Fibroblast of gingiva (primary cell): ENCODE results near the gene GPR34.
A peak's percentile ranks its signal among the peaks of the same experiment; 100 is the strongest.
"Not testable (repeated sequence)": the region's sequence is repeated elsewhere in the genome, so short reads cannot be mapped to it uniquely, and the experiment has no call there.

ENCODE experiments used
- DNase-seq: peaks from one replicate; pipeline ENCODE4 v3.0.0-alpha.2; 2011; ENCODE audit warnings: low read depth

GPR34 gene

DNA sequence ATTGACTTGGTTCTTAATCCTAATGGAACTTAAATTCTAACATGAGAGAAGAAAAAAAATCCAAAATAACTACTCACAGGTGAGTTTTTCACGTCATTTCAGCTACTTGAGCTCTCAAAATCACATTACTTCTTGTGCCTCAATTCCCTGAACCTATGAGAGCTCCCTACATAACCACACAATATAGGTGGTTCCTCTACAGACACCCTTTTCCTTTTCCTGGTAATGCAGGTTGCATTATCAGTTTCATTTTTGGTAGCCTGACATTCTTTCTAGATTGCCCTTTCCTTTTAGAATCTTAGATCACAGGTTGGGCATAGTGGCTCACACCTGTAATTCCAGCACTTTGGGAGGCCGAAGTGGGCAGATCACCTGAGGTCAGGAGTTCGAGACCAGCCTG is 4.3 kb downstream of the GPR34 start:
- DNase-seq: no peak

DNA sequence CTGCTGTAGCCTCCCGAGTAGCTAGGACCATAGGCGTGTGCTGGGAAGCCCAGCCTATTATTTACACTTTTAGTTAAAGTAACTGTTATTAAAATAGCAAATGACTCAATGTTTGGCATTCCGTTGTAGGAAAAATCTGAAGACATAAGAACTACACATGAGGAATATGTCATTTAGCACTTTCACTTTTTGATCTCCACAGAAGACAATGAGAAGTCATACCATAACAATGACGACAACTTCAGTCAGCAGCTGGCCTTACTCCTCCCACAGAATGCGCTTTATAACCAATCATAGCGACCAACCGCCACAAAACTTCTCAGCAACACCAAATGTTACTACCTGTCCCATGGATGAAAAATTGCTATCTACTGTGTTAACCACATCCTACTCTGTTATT is 6.7 kb downstream of the GPR34 start:
- no peak for DNase-seq

- DNase-seq: no peak
These were observed 14.8 kb downstream of the GPR34 start for GRCh38 chrX:41703574-41704029.

DNA sequence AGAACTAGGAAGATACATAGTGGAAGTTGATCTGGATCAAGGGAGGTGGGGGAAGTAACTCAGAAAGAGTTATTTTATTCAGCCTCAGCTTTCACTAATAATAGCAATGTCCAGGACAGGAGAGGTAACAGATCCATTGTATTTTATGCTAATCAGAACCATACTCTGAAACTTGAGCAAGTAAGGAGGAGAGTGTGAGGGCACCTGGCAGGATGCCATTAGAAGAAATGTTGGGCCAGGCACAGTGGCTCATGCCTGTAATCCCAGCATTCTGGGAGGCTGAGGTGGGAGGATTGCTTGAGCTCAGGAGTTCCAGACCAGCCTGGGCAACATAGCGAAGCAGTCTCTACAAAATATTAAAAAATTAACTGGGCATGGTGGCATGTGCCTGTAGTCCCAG is 16.3 kb downstream of the GPR34 start:
- peak; percentile 1 for DNase-seq

DNA sequence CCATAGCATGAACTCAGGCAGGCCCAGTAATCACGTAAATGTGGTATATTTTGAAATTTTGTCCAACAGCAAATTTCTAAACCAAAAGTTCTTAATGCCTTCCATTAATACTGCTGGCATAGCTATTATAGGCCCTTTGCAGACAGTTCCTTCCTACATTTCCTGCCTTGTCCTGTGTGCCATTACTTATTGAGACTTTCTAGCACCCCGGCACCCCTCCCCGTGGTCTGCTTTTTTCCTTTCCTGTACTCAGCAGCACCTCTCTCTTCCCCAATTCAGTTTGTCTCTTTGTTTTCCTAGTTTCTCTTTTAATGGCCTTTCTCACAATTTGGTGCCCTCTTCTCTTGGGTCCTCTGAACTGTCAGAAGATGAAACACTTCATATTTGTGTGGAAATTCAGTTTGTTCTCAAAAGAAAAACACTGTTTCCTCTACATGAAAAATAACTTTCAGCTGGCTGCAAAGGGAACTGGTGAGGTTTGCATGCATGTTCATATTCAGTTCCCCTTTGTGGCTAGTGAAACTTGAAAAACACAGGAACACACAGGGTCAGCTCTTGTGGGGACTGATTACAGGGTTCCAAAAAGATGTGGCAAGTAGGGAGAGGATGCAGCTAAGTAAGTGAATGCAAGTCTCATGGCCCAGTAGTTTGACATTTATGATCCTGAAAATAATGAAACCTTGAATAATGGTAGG is 17.1 kb downstream of the GPR34 start:
- DNase-seq: no peak

DNA sequence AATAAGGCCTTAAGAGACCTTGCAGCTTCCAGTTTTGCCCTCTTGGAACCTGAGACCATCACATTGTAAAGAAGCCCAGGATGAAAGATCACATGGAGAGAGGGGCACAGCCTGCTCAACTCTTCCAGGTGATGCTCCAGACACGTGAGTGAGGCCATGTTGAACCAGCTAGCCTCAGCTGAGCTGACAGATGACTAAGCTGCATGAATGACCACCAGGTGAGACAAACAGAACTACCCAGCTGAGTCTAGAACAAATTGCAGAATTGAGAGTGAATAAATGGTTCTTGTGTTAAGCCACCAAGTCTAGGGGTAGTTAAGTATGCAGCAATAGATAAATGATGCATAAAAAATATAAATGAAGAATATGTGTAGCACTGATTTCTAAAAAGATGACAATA is 18.4 kb downstream of the GPR34 start:
- DNase-seq: no peak

- no peak for DNase-seq
These were observed 19.7 kb downstream of the GPR34 start for GRCh38 chrX:41708486-41708885.

DNA sequence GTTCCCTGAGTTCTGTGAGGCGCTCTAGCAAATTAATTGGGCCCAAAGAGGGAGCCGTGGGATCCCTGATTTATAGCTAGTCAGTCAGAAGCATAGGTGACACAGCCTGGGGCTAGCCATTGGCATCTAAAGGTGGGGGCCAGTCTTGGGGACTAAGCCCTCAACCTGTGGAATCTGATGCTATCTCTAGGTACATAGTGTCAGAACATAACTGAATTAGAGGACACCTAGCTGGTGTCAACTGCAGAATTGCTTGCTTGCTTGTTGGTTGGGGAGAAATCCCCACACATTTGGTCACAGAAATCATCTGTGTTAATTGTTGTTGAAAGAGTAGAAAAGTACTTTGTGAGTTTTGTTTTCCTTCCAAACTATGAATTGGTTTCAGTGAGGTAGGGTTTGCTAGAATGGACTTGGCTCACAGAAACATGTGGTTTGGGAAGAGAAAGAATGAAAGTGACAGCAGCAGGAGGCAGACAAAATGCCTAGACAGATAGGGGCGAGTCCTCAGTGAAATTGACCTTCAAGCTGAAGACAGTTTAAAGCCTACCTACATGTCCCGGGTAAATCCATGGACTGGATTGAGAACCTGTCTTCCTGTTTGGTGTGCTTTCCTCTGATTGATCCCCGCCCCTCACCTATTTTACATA is 22.4 kb downstream of the GPR34 start:
- no peak for DNase-seq

DNA sequence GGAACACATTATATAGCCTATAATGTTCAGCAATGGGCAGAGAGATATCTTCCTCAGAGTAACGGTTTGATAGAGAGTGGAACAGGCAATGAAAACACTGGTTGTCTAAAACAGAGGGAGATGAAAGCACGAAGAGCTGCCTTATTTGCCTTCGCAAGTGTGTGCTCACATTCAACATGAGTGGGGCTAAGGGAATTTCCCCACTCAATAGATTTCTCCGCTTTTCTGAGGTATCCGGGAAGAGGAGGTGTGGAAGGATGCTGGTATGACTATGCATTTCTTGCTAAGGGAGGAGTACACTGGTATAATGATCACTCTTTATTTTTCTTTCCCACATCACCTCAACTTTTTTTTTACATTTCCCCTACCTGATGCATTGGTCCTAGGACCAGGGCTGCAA is 27.4 kb downstream of the GPR34 start:
- DNase-seq: no peak

DNA sequence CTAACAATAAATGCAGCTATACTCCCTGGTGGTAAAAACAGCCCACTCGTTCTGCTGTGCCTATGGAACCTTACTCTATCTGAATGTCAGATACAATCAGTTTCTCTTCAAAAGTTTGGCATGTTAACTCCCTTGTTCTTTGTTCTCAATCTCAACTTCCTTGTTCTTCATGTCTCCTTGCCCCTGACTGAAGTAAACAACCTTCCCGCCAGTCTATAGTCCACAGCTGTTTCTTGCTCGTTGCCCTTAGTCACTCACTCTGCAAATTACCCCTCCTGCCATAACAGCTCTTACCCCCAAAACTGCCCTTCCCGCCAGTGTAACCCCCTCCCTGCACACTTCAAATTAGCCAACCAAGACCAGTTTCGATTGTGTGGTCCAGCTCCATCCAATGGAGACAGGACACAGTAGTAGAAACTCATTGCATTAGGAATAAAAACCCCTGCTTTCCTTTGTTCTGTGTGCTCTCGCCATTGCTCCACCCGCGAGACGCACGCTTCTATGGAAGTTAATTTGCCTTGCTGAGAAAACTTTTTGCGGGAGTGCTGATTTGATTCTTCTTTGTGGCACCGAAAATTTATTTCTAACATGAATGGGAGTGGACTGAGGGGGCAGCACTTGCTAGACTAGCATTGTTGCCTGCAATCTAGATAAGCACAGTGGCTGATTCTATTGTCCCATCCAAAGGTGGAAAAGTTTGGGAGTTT is 28.1 kb downstream of the GPR34 start:
- DNase-seq: no peak

DNA sequence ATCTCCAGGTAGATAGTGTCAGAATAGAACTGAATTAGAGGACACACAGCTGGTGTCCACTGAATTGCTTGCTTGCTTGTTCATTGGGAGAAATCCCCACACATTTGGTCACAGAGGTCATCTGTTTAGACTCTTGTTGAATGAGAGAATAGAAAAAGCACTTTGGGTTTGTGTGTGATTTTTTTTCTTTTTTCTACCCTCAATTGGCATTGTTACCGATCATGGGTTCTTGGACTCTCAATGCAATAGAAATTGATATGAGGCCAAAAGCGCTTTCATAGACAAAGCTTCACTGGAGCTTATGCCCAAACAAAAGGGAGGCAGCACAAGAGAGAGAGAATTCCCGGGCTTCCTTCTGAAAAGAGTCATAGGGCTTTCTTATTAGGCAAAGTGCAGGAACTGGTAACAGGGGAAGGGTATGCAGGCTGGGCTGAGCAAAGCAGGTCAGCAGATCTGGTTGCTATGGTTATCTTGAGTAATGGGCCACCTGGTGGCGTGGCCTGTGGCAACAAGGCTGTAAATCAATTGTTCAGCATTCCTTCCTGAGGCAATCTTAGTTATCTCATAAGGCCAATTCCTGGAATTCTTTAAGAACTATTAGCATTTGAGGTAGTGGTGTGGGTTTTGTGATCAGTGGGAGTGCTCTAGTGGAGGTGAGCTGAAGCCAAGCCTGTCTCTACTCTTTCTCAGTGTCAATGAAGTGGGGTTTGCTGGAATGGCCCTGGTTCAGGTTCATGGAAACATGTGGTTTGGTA is 29.9 kb downstream of the GPR34 start:
- no peak for DNase-seq

GRCh38 chrX:41719610-41720009 is 30.8 kb downstream of the GPR34 start:
- not testable (repeated sequence) for DNase-seq

DNA sequence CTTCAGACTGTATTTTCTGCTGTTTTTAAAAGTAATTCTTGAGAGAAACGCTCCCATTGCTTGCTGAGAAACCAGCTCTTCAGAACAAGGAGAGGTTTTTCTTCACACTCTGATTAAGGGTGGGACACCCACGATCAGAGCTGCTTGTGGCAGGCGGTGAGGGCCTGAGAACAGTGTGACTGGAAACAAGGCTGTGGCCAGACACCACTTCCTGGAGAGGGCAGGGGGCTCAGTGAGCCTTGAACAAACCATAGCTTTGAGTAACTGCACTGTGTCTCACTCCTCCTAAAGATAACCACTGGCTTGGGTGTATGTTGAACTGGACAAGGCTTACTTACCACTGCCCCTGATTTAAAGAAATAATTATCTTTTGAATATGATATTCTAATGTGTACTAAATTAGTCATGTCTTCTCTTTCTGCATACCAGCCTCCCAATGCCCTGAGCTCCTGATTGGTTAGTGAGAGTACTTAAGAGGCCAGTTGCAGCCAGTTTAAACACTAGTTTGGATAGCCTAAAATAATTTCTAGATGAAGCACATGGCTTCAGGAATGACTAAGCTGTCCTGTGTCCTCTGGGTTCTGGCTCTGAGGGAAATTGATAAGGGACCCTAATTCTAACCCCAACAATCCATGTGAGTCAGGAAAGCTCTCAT is 31.5 kb downstream of the GPR34 start:
- DNase-seq: peak; percentile 6

DNA sequence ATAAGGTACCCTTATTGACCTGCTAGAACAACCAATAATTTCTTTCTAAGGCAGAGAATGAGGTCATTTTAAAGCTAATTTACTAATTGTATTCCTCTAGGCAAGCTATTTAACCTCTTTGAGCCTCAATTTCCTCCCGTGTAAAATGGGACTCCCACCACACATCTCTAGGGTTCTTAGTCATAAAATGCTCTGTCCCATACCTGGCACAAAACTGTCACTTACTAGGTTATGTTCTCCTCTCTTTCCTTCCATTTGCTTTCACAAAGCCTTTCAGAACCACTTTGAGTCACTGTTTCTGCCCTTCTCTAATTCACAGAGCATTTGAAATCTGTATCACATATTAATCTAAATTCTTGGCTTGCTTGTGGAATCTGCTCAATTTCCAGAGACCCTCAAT is 32.8 kb downstream of the GPR34 start:
- DNase-seq: no peak

- no peak for DNase-seq
These were observed 33.4 kb downstream of the GPR34 start for GRCh38 chrX:41722214-41722613.

- DNase-seq: peak; percentile 69
These were observed 34.2 kb downstream of the GPR34 start for GRCh38 chrX:41722816-41723618.

DNA sequence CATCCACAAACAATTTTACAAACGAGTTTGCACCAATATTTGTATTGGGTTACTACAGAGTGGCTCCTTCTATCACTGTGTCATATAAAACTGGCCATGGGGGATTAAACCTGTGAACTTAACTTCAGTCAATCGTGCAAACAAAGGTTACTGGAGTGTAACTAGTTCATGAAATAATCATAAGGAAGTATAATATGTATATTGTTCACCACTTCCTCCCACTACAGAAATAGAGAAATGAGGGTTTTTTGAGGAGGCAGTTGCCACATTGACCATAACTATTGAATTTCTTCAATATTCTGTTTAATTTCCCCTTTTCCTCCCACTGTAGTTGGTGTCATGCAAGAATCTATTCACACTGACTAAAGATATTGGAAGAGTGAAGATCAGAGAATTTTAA is 35.1 kb downstream of the GPR34 start, which contains the start of gene GPR82:
TSS of gene GPR82 (plus strand) at position 356 of the 400 bp plus-strand sequence. CDS start 2,846 bp downstream, outside the sequence.
- DNase-seq: no peak

GRCh38 chrX:41728125-41728524 is 39.4 kb downstream of the GPR34 start:
- no peak for DNase-seq

DNA sequence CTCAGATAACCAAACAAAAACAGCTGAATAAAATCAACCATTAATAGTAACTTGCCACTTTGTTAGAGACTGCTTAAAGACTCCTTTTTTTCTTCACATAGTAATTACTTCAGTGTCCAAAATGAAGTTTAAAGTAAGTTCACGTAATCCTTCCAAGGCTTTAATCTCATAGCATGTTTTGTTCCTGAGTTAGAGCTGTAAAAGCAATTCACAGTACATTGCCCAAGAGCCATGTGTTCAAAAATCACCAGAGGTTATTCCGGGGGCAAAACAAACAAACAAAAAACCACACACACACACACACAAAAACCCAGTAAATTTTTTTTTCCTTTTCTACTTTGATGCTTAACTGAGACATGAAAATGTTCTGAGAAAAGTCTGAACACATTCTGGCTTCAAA is 41.3 kb downstream of the GPR34 start:
- DNase-seq: peak; percentile 57

DNA sequence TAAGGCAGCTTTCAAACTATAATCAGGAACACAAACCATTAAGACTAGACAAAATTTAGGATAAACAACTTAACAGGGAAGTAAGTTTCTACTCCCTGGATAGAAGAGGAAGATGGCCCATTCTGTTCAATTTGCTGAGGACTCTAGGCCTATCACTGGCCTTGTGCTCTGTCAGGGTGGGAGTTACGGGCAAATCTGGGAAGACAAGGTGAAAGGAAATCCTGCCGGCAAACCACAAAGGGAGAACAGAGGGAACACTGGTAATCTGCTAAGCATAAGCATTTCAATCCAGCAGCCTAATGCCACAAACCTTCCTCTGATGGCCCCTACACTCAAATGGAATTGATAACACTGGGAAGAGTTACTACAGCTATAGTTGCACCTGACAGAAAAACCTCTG is 43.5 kb downstream of the GPR34 start:
- no peak for DNase-seq

DNA sequence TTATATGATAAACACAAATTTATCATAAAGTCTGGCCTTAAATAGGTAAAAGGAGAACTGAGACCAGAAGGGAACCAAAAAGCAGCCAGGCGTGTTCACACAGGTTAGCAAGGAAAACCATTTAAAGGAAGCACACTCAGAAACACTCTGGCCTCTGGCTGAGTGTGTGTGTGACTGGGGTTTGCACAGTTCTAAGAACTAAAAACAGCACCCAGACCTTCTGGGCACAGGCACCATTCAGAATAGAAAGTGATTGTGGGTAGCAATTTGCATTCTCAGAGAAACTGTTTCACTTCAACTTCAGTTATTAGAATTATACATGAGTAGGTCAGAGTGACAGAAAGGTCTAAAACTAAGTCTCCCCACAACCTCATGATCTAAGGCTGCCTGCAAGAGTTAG is 45.2 kb downstream of the GPR34 start:
- no peak for DNase-seq
